Cardiac muscle cell (in vitro differentiated cells and primary cell): ENCODE results near the gene MAPK7. TPM values are rescaled to one million over a fixed set of nuclear protein-coding genes. Genes with fewer than 3 reads are reported as not detected.

Source experiments
- DNase-seq, 2 donors: peaks; one replicate each; pipeline versions ENCODE4 v3.0.0 to v3.0.0-alpha.2; 2010 to 2017; ENCODE audit warnings: low read depth in 1 of 2, low spot score in 1 of 2
- H3K27ac ChIP-seq: fragments of 200-600 bp; sonication (generic); 2 replicates; pipeline ENCODE4 v1.5.1; 2016
- H3K27me3 ChIP-seq: fragments of 200-600 bp; sonication (generic); 2 replicates; pipeline ENCODE4 v1.6.0; 2016; ENCODE audit warnings: control low read depth
- H3K36me3 ChIP-seq: fragments of 200-600 bp; sonication (generic); 2 replicates; pipeline ENCODE4 v1.5.1; 2016; ENCODE audit warnings: control low read depth
- H3K4me1 ChIP-seq: fragments of 200-600 bp; sonication (generic); 2 replicates; pipeline ENCODE4 v1.8.1; 2017; ENCODE audit warnings: low read depth, mild to moderate bottlenecking, mixed run types
- H3K4me3 ChIP-seq: fragments of 200-600 bp; sonication (generic); 2 replicates; pipeline ENCODE4 v1.5.1; 2016; ENCODE audit warnings: mild to moderate bottlenecking
- H3K9me3 ChIP-seq: fragments of 200-600 bp; sonication (generic); 2 replicates; pipeline ENCODE4 v1.5.1; 2017; ENCODE audit warnings: low read depth, mild to moderate bottlenecking, control low read depth
- CTCF ChIP-seq: IDR thresholded peaks from 2 replicates; pipeline ENCODE4 v1.5.1; 2012; ENCODE audit warnings: low read depth, mild to moderate bottlenecking, low read length
- polyA plus RNA-seq: library from polyadenylated mRNA; unstranded; fragments of >200 nt; fragmentation: Nextera tagmentation; extraction: Ambion mirVana; gene quantifications from 2 replicates; pipeline ENCODE4 v1.2.1, GENCODE V29; 2016
- total RNA-seq: library from RNA; depleted of rRNA; stranded (reverse); fragments of >200 nt; gene quantifications from 2 replicates; pipeline ENCODE4 v1.2.3, GENCODE V29; 2016

The MAPK7 gene
- total and polyA plus RNA-seq, 2 experiments from 2014 or later: 27.1 to 33.0 TPM

- DNase-seq: no peak
- no peak overlapping the region for H3K27ac ChIP-seq
- H3K9me3 ChIP-seq: no peaks in the 10 kb centered on the region
Measured at GRCh38 chr17:19365833-19366636, 12.3 kb upstream of the MAPK7 start.

GRCh38 chr17:19366637-19366972 is 11.7 kb upstream of the MAPK7 start:
- Histone ChIP-seq H3K4me3 (no peak overlapping the region), H3K4me1 (peaks cover 9% of the 10 kb centered on the region), H3K36me3 (no peaks in the 10 kb centered on the region), H3K27me3 (no peaks in the 10 kb centered on the region), H3K9me3 (no peaks in the 10 kb centered on the region), H3K27ac (no peak overlapping the region)
- TF ChIP-seq CTCF: no peak
- no peak for DNase-seq

More at GRCh38 chr17:19365833-19366636, 12.3 kb upstream of the MAPK7 start:
- TF ChIP-seq CTCF: no peak
- Histone ChIP-seq H3K4me1 (peaks cover 9% of the 10 kb centered on the region), H3K4me3 (no peak overlapping the region), H3K36me3 (no peaks in the 10 kb centered on the region), H3K27me3 (no peaks in the 10 kb centered on the region)

- H3K36me3 ChIP-seq: no peaks in the 10 kb centered on the region
- DNase-seq: no peak
- H3K4me3 ChIP-seq: no peak overlapping the region
- H3K4me1 ChIP-seq: peaks cover 9% of the 10 kb centered on the region
- no peaks in the 10 kb centered on the region for H3K9me3 ChIP-seq
- no peak for TF ChIP-seq CTCF
- H3K27me3 ChIP-seq: no peaks in the 10 kb centered on the region
- H3K27ac ChIP-seq: no peak overlapping the region
Measured at GRCh38 chr17:19368229-19368628, 10.1 kb upstream of the MAPK7 start.

GRCh38 chr17:19369107-19369778 is 9.1 kb upstream of the MAPK7 start:
- Histone ChIP-seq H3K36me3 (no peaks in the 10 kb centered on the region), H3K4me1 (peaks cover 9% of the 10 kb centered on the region), H3K9me3 (no peaks in the 10 kb centered on the region), H3K4me3 (no peak overlapping the region), H3K27ac (no peak overlapping the region), H3K27me3 (no peaks in the 10 kb centered on the region)
- no peak for DNase-seq
- no peak for TF ChIP-seq CTCF

GRCh38 chr17:19369846-19370492 is 8.3 kb upstream of the MAPK7 start:
- Histone ChIP-seq H3K4me3 (no peak overlapping the region), H3K9me3 (no peaks in the 10 kb centered on the region), H3K27me3 (no peaks in the 10 kb centered on the region), H3K27ac (no peak overlapping the region), H3K4me1 (peaks cover 6% of the 10 kb centered on the region), H3K36me3 (no peaks in the 10 kb centered on the region)
- no peak for DNase-seq
- TF ChIP-seq CTCF: no peak
